GM12878 (cell line): ENCODE results near the gene ACKR2. TPM values are rescaled to one million over a fixed set of nuclear protein-coding genes. Genes with fewer than 3 reads are reported as not detected.

Source experiments
- ATAC-seq: fragments of 200-7000 bp; cut with Tn5 transposase; 3 replicates; pipeline ENCODE4 v1.9.1; 2020; ENCODE audit warnings: mild to moderate bottlenecking, moderate library complexity
- BruUV-seq: library from RNA; stranded (reverse); fragments of 400-500 nt; replicated peaks from 2 replicates; lab custom pipeline; 2021; lab: Mats Ljungman, UMichigan
- CTCF ChIA-PET: fragments of 300-600 bp; sonication (Branson Sonifier 250); formaldehyde crosslinking; extraction: SDS; loops from one replicate; lab custom pipeline; 2021; ENCODE audit warnings: inconsistent platforms; lab: Yijun Ruan, JAX
- POLR2A ChIA-PET: fragments of 350-600 bp; formaldehyde crosslinking; extraction: SDS; loops from one replicate; lab custom pipeline; 2021; ENCODE audit warnings: inconsistent platforms; lab: Charles Lee
- RAD21 ChIA-PET: fragments of 300-600 bp; sonication (Branson Sonifier 250); formaldehyde crosslinking; loops from one replicate; lab custom pipeline; 2023; ENCODE audit warnings: antibody characterized with exemption; ENCODE audit not compliant: unreplicated experiment; lab: Charles Lee
- SMC1A ChIA-PET: fragments of 300-600 bp; sonication (Branson Sonifier 250); formaldehyde crosslinking; loops from one replicate; lab custom pipeline; 2023; ENCODE audit not compliant: unreplicated experiment, uncharacterized antibody; lab: Charles Lee
- DNase-seq: peaks from one replicate; pipeline ENCODE4 v3.0.0-alpha.2; 2011; ENCODE audit warnings: low read depth, low spot score
- FAIRE-seq: peaks from 3 replicates; lab custom pipeline; 2011; peaks lifted over from hg19 to GRCh38; lab: Jason Lieb, UNC
- H2AFZ ChIP-seq: 2 replicates; pipeline ENCODE4 v1.6.0; 2011; ENCODE audit warnings: low read depth, low read length, control low read depth; ENCODE audit not compliant: control insufficient read depth
- H3K27ac ChIP-seq: 2 replicates; pipeline ENCODE4 v1.5.1; 2011; ENCODE audit warnings: control low read depth; ENCODE audit not compliant: control insufficient read depth, insufficient read depth
- H3K27me3 ChIP-seq, 2 experiments: replicated peaks in 1 of 2; 2 replicates each; pipeline versions ENCODE4 v1.6.0 to v1.6.1; 2011; ENCODE audit warnings: low read length in 1 of 2; ENCODE audit not compliant: control insufficient read depth in 2 of 2, insufficient read depth in 2 of 2
- H3K36me3 ChIP-seq, 2 experiments: 2 replicates each; pipeline ENCODE4 v1.5.1; 2011; ENCODE audit warnings: low read length in 1 of 2; ENCODE audit not compliant: control insufficient read depth in 2 of 2, insufficient read depth in 2 of 2
- H3K4me1 ChIP-seq: 2 replicates; pipeline ENCODE4 v1.6.1; 2011; ENCODE audit warnings: mild to moderate bottlenecking, low read length, moderate library complexity, mixed read lengths; ENCODE audit not compliant: control insufficient read depth, insufficient read depth
- H3K4me2 ChIP-seq: 2 replicates; pipeline ENCODE4 v1.6.0; 2011; ENCODE audit warnings: control low read depth; ENCODE audit not compliant: control insufficient read depth, insufficient read depth
- H3K4me3 ChIP-seq: fragments of 200-600 bp; sonication (generic); 2 replicates; pipeline ENCODE4 v1.5.1; 2016
- H3K79me2 ChIP-seq: 2 replicates; pipeline ENCODE4 v1.6.0; 2011; ENCODE audit warnings: low read length; ENCODE audit not compliant: control insufficient read depth, insufficient read depth
- H3K9ac ChIP-seq: 2 replicates; pipeline ENCODE4 v1.8.0; 2011; ENCODE audit warnings: low read length, control low read depth, mixed read lengths; ENCODE audit not compliant: control insufficient read depth, insufficient read depth
- H3K9me3 ChIP-seq: replicated peaks from 3 replicates; pipeline ENCODE4 v1.5.1; 2011; ENCODE audit warnings: mild to moderate bottlenecking, low read length; ENCODE audit not compliant: control insufficient read depth, insufficient read depth
- H4K20me1 ChIP-seq: 2 replicates; pipeline ENCODE4 v1.6.0; 2011; ENCODE audit not compliant: control insufficient read depth, insufficient read depth
- JUNB ChIP-seq: IDR thresholded peaks from 2 replicates; pipeline ENCODE4 v1.6.1; 2016; ENCODE audit warnings: antibody characterized with exemption, mild to moderate bottlenecking
- POLR2A ChIP-seq: IDR thresholded peaks from 2 replicates; pipeline ENCODE4 v1.6.1; 2011; ENCODE audit warnings: low read depth, mild to moderate bottlenecking, low read length
- RB1 ChIP-seq: fragments of 450-650 bp; formaldehyde crosslinking; IDR thresholded peaks from 2 replicates; pipeline ENCODE4 v1.6.1; 2017; ENCODE audit warnings: mild to moderate bottlenecking, borderline replicate concordance
- RCOR1 ChIP-seq: conservative IDR thresholded peaks from 2 replicates; pipeline ENCODE4 v1.6.1; 2012; ENCODE audit warnings: low read depth, low read length, improper control_type of control experiment
- SPI1 ChIP-seq: IDR thresholded peaks from 2 replicates; pipeline ENCODE4 v1.6.1; 2011; ENCODE audit warnings: low read depth, mild to moderate bottlenecking, low read length, moderate library complexity, borderline replicate concordance; ENCODE audit not compliant: insufficient read depth
- TCF7 ChIP-seq: IDR thresholded peaks from 2 replicates; pipeline ENCODE4 v1.6.1; 2014; ENCODE audit warnings: antibody characterized with exemption, borderline replicate concordance
- ZBED1 ChIP-seq: IDR thresholded peaks from 2 replicates; pipeline ENCODE4 v1.6.1; 2016; ENCODE audit warnings: borderline replicate concordance
- WGBS: methylation state at CpG from one replicate; pipeline ENCODE4 v1.1.6; 2016; ENCODE audit warnings: low lambda C conversion rate; ENCODE audit not compliant: insufficient replicate concordance, insufficient coverage; ENCODE audit errors: missing lambda C conversion rate; 5-methylcytosine and 5-hydroxymethylcytosine counted together
- in situ Hi-C: fragments of 300-500 bp; cut with MboI; formaldehyde crosslinking; loops from 9 replicates; pipeline ENCODE4 v1.14.3; 2018; ENCODE audit warnings: mixed read lengths
- intact Hi-C: fragments of 100-400 bp; cut with micrococcal nuclease; formaldehyde crosslinking; loops from one replicate; pipeline ENCODE4 v1.14.2; 2022; ENCODE audit not compliant: unreplicated experiment
- polyA plus RNA-seq, 11 experiments: library from polyadenylated mRNA; depleted of rRNA in 4 of 11; unstranded in 6 of 11; stranded (reverse) in 5 of 11; fragments of >200 nt; fragmentation: Nextera tagmentation in 4 of 11; fragmentation: Illumina TruSeq in 1 of 11; extraction: Ambion mirVana in 4 of 11; extraction: Trizol in 1 of 11; gene quantifications; 1 replicate in 1 of 11; 2 replicates in 10 of 11; pipeline versions ENCODE4 v1.2.1 to v1.2.3, GENCODE V29; 2011 to 2016; ENCODE audit warnings: inconsistent platforms in 2 of 11, missing spikeins in 2 of 11, low read depth in 1 of 11
- total RNA-seq, 4 experiments: library from RNA; depleted of rRNA in 3 of 4; stranded (reverse); fragments of >200 nt in 3 of 4; fragmentation: Illumina TruSeq in 1 of 4; extraction: Trizol in 1 of 4; gene quantifications; 2 replicates each; pipeline versions ENCODE4 v1.2.1 to v1.2.3, GENCODE V29; 2013 to 2021
- TF ChIP-seq, protein P1 (sequence below): IDR thresholded peaks from 2 replicates; pipeline ENCODE4 v1.6.1; 2011; ENCODE audit warnings: borderline replicate concordance, low read depth, mild to moderate bottlenecking, moderate library complexity, mixed read lengths, low read length; ENCODE audit not compliant: insufficient read depth; ENCODE audit errors: extremely low read length
- TF ChIP-seq, protein P2 (sequence below): IDR thresholded peaks from 2 replicates; pipeline ENCODE4 v1.6.1; 2012; ENCODE audit warnings: low read depth, low read length, improper control_type of control experiment
- TF ChIP-seq, protein P3 (sequence below): IDR thresholded peaks from 2 replicates; pipeline ENCODE4 v1.6.1; 2011; ENCODE audit warnings: mild to moderate bottlenecking, low read depth, low read length, moderate library complexity; ENCODE audit not compliant: insufficient replicate concordance

Gene ACKR2
- total and polyA plus RNA-seq, 10 of the 15 experiments (the other 5 are each of a cell fraction or from before 2014, with no cell fraction given): 0.05 to 0.91 (median 0.23) TPM; not detected in 2

DNA sequence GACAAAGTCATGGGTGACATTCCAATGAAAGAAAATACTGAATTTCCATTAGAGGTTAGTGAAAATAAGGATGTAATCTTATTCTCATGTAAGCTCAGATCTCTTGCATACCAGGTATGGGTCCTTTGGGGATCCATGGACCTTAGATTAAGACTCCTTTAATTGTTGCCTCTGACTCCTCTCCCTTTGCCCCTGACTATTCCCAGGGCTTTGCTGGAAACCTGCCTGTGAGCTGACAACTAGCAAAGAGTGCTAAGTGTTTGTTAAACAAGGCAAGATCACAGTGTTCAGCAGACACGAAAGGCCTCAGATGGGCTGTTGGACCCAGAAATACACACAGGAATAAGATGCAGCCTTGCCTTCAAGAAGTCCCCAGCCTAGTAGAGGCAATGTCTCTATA is 32.1 kb downstream of the ACKR2 start:
- CTCF ChIA-PET: interaction anchor here (2.9 to 3.3 kb wide), 2 partner anchors 10 to 40 kb away, joined by 24 to 34 read pairs; no protein-coding TSS in a partner anchor
- TF ChIP-seq RCOR1: no peak
- TF ChIP-seq, protein P1, sequence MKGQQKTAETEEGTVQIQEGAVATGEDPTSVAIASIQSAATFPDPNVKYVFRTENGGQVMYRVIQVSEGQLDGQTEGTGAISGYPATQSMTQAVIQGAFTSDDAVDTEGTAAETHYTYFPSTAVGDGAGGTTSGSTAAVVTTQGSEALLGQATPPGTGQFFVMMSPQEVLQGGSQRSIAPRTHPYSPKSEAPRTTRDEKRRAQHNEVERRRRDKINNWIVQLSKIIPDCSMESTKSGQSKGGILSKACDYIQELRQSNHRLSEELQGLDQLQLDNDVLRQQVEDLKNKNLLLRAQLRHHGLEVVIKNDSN: no peak
- SMC1A ChIA-PET: interaction anchor here (3.2 kb wide), 1 partner anchor 62 kb away, joined by 34 read pairs; no protein-coding TSS in a partner anchor

DNA sequence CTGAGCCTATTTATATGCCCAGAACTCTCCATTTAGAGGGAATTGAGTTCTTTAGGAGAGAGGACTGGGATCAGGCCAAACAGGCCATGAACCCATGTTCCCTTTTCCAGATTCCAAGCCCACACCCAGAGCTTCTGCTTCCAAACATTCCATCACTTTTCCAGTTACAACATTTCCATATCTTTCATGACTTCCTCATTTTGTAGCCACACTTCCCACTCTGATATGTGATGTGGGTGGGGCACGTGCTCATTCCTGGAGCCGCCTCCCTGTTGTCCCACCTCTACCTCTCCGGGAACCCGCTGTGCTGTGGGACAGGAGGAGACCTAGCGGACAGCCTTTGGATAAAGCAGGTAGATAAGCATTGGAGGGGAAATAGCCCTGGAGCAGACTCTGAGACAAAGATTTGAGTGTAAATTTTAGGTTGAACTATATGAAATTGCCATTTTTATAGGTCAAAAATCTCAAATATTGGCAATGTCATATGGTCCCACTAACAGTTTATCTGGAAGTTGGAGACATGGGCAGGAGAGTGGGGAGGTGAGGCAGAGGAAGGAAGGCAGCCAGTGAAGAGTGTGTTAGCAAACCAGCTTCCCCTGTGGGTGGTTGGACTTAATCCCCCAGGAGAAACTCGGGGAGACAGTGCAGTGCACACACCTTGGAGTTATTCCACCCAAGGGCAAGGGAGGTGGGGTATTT is 34.6 kb downstream of the ACKR2 start:
- RAD21 ChIA-PET: no interaction called here
- Histone ChIP-seq H4K20me1 (no peaks in the 10 kb centered on the region), H3K27me3 (no peaks in the 10 kb centered on the region), H2AFZ (no peak overlapping the region), H3K4me2 (no peak overlapping the region), H3K79me2 (no peaks in the 10 kb centered on the region), H3K9ac (no peak overlapping the region), H3K9me3 (no peaks in the 10 kb centered on the region), H3K27ac (no peak overlapping the region), H3K36me3 (no peaks in the 10 kb centered on the region), H3K4me3 (no peak overlapping the region), H3K4me1 (peaks cover 5% of the 10 kb centered on the region)
- FAIRE-seq (no peak), DNase-seq (no peak), ATAC-seq (no peak)
- intact Hi-C loops (no loop called here), in situ Hi-C loops (no loop called here)
- TF ChIP-seq, protein P2, sequence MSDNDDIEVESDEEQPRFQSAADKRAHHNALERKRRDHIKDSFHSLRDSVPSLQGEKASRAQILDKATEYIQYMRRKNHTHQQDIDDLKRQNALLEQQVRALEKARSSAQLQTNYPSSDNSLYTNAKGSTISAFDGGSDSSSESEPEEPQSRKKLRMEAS: no peak
- TF ChIP-seq, protein P3, sequence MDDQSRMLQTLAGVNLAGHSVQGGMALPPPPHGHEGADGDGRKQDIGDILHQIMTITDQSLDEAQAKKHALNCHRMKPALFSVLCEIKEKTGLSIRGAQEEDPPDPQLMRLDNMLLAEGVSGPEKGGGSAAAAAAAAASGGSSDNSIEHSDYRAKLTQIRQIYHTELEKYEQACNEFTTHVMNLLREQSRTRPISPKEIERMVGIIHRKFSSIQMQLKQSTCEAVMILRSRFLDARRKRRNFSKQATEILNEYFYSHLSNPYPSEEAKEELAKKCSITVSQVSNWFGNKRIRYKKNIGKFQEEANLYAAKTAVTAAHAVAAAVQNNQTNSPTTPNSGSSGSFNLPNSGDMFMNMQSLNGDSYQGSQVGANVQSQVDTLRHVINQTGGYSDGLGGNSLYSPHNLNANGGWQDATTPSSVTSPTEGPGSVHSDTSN: no peak
- TF ChIP-seq TCF7 (no peak), JUNB (no peak), RB1 (no peak), ZBED1 (no peak), SPI1 (peak; percentile 26; the same call in 1 of the 2 replicates), POLR2A (no peak)
- no TSS peak for BruUV-seq
- CTCF ChIA-PET: interaction anchor here (1.0 to 1.3 kb wide), 3 partner anchors 13 to 64 kb away, joined by 3 to 5 read pairs (median 3); partner anchors contain the start of gene CYP8B1
- POLR2A ChIA-PET: no interaction called here
- WGBS: 37% methylated on average over 6 of the region's 6 CpGs
- SMC1A ChIA-PET: interaction anchor here (1.0 to 1.3 kb wide), 3 partner anchors 13 to 35 kb away, joined by 3 to 5 read pairs (median 3); no protein-coding TSS in a partner anchor

More for the DNA sequence above, 32.1 kb downstream of the ACKR2 start:
- no TSS peak for BruUV-seq
- Histone ChIP-seq H3K36me3 (no peaks in the 10 kb centered on the region), H3K4me3 (no peak overlapping the region), H3K79me2 (no peaks in the 10 kb centered on the region), H2AFZ (no peak overlapping the region), H3K9me3 (no peaks in the 10 kb centered on the region), H3K4me1 (peaks cover under 1% of the 10 kb centered on the region; the same call in 1 of the 2 replicates), H3K9ac (no peak overlapping the region), H4K20me1 (no peaks in the 10 kb centered on the region), H3K27ac (no peak overlapping the region), H3K4me2 (no peak overlapping the region), H3K27me3 (no peaks in the 10 kb centered on the region)
- ChIA-PET POLR2A (no interaction called here), RAD21 (no interaction called here)
- FAIRE-seq: no peak
- ATAC-seq: no peak
- intact Hi-C loops (no loop called here), in situ Hi-C loops (no loop called here)
- 86% methylated on average over 1 of the region's 1 CpG for WGBS
- no peak for DNase-seq
